Activated CD4-positive, alpha-beta T cell treated with anti-CD3 and anti-CD28 coated beads, Interleukin-2, amount 50 U/mL, for 4 hours (primary cell): ENCODE data around the gene GALNT10.

Experiments
- DNase-seq, 2 experiments: peaks; one replicate each; pipeline ENCODE4 v3.0.0-alpha.2; 2020

The GALNT10 gene

DNA sequence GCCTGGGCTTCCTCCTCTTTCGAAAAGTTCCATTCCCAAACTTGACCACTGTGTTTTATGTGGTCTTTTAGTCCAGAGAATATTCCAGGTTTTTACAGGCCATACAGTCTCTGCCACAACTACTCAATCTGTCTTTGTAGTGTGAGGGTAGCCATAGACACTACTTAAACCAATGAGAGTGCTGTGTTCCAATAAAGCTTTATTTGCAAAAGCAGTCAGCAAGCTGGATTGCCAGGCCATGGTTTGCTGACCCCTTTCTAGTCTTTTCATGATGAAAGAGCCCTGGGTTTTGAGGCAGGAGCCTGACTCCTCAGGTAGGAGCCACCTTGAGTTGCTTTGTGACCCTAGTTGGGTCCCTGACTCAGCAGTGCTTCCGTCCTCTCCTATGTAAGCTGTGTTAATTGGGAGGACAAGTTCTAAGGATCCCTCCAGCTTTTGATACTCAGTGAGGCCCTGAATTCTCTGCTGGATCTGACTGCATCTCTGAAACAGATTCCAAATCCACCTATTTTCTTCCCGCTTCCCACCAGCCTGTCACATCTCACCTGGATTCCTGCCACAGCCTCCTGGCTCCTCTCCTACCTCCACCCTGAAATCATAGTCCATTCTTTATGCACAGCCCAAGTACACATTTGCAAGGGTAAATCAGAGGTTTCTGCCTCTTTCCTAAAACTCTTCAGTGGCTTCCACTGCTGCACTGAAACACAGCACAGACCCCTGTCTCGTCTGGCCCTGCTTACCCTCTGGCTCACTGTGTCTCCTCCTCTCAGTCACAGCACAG, 13.5 kb downstream of the GALNT10 start:
- DNase-seq: no peak

DNA sequence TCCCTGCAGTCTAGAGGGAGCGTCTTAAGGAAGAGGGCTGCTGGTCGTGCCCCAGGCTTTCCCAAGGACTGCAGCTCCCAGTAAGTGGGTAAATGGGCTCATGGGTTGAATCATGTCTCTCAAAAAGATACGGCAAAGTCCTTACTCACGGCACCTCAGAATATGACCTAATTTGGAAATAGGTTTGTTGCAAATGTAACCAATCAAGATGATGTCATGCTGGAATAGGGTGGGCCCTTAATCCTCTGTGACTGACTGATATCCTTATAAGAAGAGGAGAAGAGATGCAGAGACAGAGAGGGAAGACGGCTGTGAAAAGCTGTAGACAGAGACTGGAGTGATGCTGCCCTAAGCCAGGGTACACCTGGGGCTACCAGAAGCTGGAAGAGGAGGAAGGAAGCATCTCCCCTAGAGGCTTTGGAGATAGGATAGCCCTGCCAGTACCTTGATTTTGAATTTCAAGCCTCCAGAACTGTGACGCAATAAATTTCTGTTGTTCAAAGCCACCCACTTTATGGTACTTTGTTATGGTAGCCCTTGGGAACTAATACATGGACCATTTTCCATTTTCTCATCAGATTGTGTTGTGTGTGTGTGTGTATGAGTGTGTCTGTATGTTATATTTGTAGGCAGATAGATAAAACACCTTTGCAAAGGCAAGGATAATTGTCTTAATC, 15.0 kb downstream of the GALNT10 start:
- no peak for DNase-seq

DNA sequence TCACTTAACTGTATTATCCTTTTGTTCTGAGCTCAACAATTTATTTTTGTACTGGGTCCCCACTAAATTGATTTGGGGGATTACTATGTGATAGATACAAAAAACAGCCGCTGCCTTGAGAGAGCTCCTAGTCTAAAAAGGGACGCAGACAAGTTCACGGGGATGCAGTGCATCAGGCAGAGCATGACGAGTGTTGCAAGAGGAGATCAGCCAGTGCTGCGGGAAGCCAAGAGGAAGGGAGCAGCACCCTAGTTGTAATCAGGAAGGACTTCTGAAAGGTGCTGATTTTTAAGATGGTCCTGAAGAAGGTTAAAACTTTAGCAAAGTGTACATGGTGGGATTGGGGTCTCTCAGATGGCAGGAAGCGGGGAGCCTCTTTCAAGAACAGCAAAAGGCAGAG, 15.8 kb downstream of the GALNT10 start:
- DNase-seq: no peak

DNA sequence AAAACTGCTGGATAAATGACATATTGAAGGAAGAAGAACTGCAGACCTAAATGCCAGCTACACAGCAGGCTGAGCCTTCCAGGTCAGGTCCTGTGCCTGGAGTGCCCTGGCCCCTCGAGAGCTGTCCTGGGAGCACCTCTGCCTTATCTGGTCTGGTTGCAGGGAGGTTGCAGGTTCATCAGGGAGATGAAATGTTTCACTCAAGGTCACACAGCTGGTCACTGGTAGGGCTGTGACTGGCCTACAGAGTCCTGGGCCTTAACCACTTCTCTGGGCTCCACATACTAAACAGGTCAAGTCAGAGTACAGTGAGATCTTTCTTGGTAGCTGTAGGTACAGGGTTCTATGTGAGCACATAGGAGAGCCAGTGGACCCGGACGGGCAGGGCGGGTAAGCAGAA, 16.7 kb downstream of the GALNT10 start:
- DNase-seq: no peak

DNA sequence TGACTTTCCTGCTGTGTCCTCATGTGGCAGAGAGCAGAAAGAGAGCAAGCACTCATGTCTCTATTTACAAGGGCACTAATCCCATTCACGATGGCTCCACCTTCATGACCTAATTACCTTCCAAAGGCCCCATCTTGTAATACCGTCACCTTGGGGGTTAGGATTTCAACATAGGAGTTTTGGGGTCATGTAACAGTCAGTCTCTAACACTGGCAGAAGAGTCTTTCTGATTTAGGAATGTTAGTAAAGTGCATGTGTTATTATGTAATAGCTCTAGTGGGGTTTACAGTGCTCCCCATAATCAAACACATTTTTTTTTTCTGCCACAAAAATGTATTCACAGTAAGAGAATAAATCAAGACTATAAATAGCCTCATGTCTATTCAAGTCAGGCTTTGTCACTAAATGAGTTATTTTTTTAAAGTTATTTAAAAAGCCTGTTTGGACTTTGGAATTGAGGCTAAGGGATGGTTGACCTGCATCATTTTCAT, 19.1 kb downstream of the GALNT10 start:
- DNase-seq: no peak

DNA sequence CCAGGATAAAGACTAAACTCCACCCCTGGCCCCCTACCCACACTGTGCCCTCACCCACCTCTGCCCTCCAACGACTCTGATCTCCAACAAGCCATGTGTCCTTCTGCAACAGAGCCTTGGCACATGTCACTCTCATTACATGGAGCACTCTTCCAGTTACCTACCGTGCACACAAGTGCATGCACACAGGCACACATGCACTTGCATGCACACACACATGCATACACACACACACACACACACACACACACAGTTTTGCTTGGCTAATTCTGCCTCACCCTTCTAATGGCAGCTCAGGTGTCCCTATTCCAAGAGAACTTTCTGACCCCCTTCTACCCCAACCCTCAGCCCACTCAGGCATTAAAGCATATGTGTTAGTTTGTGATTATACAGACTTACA, 19.6 kb downstream of the GALNT10 start:
- no peak for DNase-seq

DNA sequence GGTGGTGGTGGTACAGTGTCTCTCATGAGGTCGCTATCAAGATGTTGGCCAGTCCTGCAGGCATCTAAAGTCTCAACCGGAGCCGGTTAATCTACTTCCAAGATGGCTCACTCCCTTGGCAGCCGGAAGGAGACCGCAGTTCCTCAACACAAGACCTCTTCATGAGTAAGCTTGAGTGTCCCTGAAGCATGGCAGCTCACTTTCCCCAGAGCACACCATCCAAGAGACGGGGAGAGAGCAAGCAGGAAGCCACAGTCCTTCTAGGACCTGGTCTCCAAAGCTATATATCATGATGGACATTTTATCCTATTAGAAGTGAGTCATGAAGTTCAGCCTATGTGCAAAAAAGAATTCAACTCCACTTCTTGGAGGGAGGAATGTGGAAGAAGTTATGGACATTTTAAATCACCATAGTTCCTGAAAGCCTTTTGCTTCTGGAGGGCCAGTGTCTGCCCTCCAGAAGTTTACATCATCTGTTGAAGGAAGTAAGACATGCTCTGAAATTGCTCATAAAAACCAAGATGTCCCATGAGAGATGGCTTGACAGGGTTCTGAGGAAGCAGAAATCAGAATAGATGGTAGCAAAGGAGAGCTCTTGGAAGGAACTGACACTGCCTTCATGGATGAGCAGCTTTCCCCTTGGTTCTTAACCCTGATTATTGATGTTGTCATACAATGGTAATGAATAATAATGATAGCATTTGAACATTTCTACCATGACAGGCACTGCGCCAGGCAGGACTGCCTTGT, 21.3 kb downstream of the GALNT10 start:
- DNase-seq: no peak

DNA sequence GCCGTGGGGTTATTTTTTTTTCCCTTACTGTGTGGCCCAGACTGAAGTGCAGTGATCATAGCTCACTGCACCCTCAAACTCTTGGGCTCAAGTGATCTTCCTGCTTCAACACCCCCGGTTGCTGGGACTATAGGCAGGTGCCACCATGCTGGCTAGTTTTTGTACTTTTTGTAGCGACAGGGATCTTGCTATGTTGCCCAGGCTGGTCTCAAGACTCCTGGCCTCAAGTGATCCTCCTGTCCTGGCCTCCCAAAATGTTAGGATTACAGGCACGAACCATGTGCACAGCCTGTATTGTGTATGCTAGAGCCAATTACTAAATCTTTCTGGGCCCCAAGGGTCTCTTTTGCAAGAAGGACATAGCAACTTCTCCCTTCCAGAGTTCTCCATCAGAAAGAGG, 23.1 kb downstream of the GALNT10 start:
- no peak for DNase-seq

DNA sequence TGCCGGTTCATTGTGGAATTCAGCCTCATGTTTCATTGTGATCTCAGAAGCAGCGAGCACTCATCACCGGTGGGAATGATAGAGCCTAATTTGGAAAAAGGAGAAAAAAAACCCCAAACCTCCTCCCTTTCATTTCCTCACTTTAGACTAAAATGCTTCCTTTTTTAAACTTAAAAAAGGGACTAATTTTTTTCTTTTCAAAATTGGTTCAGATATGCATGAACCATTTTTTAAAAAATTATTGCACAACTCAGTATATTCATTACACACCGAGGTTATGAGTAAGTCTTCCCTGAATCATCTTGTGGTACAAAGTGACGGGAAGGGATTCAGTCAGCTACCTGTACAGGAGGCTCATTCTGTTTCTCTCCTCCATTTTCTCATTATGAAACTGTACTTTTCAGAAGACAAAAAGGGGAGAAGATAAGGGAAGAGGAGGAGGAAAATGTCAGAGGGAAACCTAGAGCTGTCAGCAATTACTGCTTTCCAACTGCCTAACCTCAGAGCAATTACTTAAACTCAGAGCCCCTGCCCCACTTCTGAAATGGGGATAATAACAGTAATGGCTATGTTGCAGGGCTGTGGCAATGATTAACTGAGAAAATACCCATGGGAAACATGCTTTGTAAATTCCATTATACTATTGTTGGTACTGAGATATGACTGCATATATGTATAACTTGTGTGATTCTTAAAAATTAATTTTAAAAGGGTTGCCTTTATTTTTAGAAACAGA, 24.0 kb downstream of the GALNT10 start:
- no peak for DNase-seq

DNA sequence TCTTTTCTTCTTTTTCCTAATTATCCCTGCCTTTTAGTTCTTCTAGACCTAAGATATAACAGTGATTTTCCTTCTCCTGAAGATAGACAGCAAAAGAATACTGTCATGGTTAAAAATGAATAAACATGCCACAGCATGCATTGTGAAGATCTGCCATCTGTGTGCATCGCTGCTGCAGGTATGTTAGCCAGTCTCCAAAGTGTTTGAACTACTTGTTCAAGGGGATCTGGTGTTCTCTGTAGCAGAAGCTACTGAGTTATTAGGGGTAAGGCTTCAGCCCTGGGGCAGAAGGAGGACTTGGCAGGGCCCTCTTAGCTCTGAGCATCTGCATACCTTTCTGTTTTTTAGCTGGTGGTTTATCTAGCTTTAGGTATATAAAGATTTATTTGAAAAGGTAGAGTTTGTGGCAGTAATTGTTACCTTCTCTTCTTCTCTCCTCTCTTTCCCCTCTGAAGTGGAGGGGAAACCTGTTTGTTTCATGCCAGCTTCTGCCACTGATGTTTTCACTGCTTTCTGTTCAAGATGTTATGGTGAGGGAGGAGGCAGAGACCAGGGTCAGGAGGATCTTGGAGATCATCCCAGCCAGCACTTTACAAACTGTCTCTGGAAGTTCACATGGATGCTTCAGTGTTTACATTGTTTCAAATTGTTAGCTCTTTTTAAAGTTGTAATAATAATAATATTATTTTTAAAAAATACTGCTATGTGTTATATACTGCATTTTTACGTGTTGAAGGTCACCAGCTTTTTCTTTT, 25.2 kb downstream of the GALNT10 start:
- no peak for DNase-seq

DNA sequence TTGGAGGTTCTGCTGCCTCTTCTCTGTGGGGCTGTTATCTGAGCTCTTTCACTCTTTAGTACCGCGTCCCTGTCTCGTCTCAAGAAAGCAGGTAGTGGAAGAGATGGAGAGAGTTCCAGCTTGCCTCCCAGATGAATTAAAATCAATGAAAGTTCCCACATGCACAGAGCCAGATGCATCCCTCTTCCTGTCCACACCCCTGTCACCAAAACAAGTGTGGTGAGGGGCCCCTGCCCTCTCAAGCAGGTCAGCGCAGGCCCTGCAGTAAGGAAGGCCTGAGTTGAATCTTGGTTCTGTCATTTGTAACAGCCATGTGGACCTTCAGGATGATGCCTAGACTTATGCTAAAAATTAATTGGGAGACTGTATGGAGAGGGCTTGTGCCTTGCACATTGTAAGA, 26.9 kb downstream of the GALNT10 start:
- no peak for DNase-seq

DNA sequence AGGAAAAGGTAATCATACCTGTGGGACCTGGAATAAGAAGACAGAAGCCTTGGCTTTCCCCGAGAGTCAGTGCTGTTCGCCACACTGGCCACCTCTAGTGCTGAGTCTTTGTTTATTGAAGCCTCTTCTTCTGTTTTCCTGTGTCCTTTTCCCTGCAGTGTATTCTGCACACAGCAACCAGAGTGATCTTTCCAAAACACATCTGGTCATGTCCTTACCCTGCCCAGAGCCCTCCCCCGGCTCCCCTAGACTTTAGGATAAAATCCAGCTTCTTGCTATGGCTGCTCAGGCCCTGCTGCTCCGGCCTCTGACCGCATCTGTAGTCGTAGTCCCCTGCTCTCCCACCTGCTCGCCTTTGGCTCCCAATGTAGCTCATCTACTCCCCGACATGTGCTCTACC, 28.3 kb downstream of the GALNT10 start:
- no peak for DNase-seq

DNA sequence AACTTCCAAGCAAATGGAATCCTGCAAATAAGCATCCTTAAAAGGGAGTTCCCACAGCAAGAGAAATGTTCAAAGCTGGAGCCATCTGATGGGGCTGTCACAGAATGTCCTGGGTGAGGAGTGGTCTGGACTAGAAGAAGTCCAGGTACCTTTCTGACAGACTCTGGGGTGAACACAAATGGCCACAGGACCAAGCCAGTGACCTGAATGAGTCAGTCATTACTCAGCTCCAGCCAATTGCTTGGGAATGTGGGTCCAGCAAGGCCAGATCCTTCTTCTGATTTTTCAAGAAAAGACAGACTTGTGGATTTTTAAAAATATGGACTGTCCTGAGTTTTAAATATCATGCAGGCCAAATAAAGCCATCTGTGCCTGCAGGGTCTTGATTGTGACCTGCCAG, 30.1 kb downstream of the GALNT10 start:
- DNase-seq: no peak

DNA sequence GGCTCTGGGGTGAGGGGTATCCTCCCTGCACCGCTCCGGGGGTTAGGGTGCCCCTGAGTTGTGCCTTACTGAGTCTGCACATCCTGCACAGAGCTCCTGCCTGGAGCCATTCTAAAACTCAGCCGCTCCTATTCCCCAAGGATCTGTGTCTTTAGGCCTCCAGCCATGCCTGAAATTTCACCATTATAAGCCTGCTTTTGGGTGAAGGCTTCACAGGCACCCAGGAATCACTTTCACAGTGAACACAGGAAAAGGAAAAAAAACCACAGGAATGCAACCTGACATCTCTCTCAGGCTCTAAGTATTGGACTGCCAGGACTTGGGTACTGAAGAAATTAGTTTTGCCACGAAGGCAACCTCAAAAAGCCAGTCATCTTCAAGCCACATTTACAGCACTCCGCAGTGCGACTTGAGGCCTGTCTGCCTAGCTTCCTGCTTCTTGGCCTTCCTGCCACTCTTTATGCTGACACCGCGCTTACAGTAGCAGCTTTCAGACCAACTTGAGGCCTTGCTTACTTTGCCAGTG, 30.9 kb downstream of the GALNT10 start:
- DNase-seq: peak; percentile 39 to 48

DNA sequence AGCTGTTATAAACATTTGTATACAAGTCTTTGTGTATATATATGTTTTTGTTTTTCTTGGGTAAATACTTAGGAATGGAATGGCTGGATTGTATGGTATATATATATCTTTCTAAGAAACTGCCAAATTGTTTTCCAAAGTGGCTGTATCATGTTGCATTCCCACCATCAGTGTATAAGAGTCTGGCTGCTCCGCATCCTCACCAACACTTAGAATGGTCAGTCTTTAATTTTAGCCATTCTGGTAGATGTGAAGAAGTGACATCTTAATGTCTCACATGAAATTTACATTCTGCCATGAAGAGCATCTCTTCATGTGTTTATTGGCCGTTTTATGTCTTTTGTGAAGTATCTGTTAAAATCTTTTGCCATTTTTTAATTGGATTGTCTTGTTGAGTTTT, 31.9 kb downstream of the GALNT10 start:
- no peak for DNase-seq

DNA sequence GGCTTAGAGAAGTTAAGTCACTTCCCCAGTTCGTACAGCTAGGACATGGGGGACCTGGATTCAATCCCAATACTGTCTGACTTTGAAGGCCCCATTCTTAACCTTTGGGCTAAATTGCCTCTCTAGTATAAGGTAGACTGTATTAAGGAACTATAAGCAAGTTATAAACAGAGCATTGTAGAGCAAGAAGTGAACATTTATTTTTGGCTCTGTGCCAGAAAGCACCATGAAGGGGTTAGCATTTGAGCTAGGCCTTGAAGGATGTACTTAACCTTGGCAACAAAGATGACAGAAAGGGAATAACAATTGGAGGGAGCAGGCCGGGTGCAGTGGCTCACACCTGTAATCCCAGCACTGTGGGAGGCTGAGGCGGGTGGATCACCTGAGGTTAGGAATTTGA, 32.8 kb downstream of the GALNT10 start:
- no peak for DNase-seq

DNA sequence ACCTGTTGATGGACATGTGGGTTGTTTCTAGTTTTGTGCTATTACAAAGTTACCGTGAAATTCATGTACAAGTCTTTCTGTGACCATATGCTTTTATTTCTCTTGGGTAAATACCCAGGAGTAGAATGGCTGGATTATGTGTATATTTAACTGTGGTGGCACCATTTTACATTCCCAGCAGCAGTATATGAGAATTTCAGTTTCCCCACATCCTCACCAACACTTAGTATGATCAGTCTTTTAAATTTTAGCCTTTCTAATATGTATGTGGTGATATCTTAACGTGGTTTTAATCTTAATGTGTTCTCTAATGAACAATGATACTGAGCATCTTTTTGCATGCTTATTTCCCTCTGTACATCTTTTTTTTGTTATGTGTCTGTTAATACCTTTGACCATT, 36.6 kb downstream of the GALNT10 start:
- DNase-seq: no peak

DNA sequence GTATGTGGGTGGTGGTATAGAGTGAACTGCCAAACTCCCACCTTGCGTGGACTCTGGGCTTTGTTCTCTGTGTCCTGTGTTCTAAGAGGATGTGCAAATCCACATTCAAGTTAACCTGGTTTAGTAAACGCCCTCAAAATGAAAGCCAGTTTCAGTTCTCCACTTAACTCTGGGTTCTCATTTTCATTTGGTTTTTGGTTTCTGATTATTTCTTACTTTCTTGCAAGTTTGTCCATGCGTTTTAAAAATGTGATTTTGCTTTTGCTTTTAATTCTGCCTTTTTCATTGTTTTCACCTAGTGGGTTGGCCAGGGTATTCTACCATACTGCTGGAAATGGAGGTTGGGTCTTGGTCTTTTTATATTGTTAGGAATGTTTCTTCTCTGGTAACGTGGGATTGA, 38.2 kb downstream of the GALNT10 start:
- DNase-seq: no peak

DNA sequence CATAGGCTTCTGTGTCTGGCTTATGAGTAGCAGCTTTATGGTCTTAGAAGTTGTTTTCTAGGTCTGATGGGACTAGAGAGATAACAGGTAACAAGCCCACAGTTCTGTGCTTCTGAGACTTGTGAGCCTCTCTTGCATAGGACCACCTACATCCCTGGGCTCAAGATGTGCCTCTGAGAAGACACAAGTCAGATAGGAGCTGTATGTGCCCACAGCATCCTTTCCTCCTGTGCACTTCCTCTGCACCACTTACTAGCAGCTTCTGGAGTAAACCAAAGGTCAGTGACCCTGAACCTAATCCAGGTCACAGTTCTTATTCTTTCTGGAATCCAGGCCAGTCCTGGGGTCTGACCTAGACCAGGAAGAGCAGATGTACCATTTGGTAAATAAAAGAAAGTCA, 40.0 kb downstream of the GALNT10 start:
- DNase-seq: no peak

DNA sequence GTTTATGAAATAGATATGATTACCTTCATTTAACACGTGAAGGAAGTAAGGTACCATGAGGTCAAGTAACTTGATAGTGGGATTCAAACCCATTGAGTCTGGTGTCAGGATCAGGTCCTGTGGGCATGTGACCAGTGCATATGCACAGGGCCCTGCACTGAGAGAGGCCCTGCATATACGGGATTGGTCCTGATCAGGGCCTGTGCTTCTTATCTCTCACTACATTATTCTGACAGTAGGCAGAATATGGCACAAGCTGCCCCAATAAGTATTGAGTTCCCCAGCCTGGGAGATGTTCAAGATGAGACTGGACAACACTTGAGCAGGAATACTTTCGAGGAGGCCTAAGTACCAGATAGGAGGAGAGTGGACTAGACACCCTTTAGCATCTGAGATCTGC, 44.0 kb downstream of the GALNT10 start:
- no peak for DNase-seq

DNA sequence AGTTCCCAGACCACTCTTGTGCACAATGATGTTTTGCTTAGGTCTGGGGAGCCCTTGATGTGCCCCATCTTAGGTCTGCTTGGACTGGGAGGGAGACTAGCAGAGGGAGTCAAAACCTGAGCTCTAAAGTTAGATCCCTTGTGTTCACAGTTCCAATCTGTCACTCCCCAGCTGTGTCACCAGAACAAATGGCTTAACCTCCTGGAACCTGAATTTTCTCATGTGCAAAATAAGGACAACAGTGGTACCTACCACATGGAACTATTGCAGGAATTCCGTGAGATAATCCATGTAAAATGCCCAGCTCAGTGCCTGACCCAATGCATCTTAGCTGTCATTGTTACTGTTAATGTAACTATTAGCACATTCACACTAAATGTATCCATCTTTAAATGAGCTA, 45.5 kb downstream of the GALNT10 start:
- DNase-seq: no peak
